K562 (cell line): Measurements from ENCODE around the gene SCTR. TPM values are rescaled to one million over a fixed set of nuclear protein-coding genes. Genes with fewer than 3 reads are reported as not detected.

Source experiments
- ATAC-seq: fragments of 200-7000 bp; cut with Tn5 transposase; 3 replicates; pipeline ENCODE4 v1.9.1; 2020; ENCODE audit warnings: moderate library complexity
- BruUV-seq: library from RNA; stranded (reverse); fragments of 400-500 nt; replicated peaks from 2 replicates; lab custom pipeline; 2021; lab: Mats Ljungman, UMichigan
- CTCF ChIA-PET: fragments of 300-600 bp; formaldehyde crosslinking; extraction: SDS; loops from one replicate; lab custom pipeline; 2021; ENCODE audit warnings: low intra/inter-chr PET ratio; lab: Yijun Ruan, JAX
- POLR2A ChIA-PET: fragments of 300-600, 350-650 bp; sonication (Branson Sonifier 250); formaldehyde crosslinking; extraction: SDS; loops from one replicate; lab custom pipeline; 2021; ENCODE audit warnings: antibody characterized with exemption, inconsistent platforms; lab: Yijun Ruan, JAX
- DNase-seq, 4 experiments: peaks; one replicate each; pipeline versions ENCODE4 v3.0.0 to v3.0.0-alpha.2; 2011 to 2018; ENCODE audit warnings: low spot score in 3 of 4, mixed read lengths in 3 of 4; ENCODE audit errors: extremely low read depth in 1 of 4
- FAIRE-seq: peaks from 2 replicates; lab custom pipeline; 2011; peaks lifted over from hg19 to GRCh38; lab: Jason Lieb, UNC
- H2AFZ ChIP-seq: 2 replicates; pipeline ENCODE4 v1.6.0; 2011; ENCODE audit warnings: low read depth, low read length, control low read depth, inconsistent platforms
- H3K27ac ChIP-seq: fragments of 200-600 bp; 3 replicates; pipeline ENCODE4 v1.8.0; 2011; ENCODE audit warnings: low read depth, mild to moderate bottlenecking, control low read depth, inconsistent platforms, low read length, moderate library complexity, mixed read lengths; ENCODE audit errors: extremely low read depth
- H3K27me3 ChIP-seq, 2 experiments: fragments of 300-600 bp in 1 of 2; 2 replicates in 1 of 2; 3 replicates in 1 of 2; pipeline versions ENCODE4 v1.6.0 to v1.8.0; 2011; ENCODE audit warnings: inconsistent platforms in 2 of 2, low read length in 2 of 2, mild to moderate bottlenecking in 1 of 2, mixed read lengths in 1 of 2, moderate library complexity in 1 of 2; ENCODE audit not compliant: control insufficient read depth in 2 of 2, insufficient read depth in 2 of 2
- H3K36me3 ChIP-seq: fragments of 300-600 bp; 3 replicates; pipeline ENCODE4 v1.8.0; 2011; ENCODE audit warnings: mild to moderate bottlenecking, low read length, inconsistent platforms; ENCODE audit not compliant: control insufficient read depth, insufficient read depth
- H3K4me1 ChIP-seq, 2 experiments: fragments of 200-600 bp in 1 of 2; replicated peaks in 1 of 2; 2 replicates in 1 of 2; 3 replicates in 1 of 2; pipeline versions ENCODE4 v1.5.1 to v1.8.0; 2011; ENCODE audit warnings: inconsistent platforms in 2 of 2, low read length in 2 of 2, mild to moderate bottlenecking in 1 of 2, mixed read lengths in 1 of 2, moderate library complexity in 1 of 2; ENCODE audit not compliant: control insufficient read depth in 2 of 2, insufficient read depth in 2 of 2
- H3K4me2 ChIP-seq: 2 replicates; pipeline ENCODE4 v1.6.1; 2011; ENCODE audit warnings: low read length, control low read depth, inconsistent platforms, mixed read lengths; ENCODE audit not compliant: insufficient read depth
- H3K4me3 ChIP-seq: fragments of 200-600 bp; sonication (generic), shearing (Covaris generic); 2 replicates; pipeline ENCODE4 v1.5.1; 2016; ENCODE audit warnings: control low read depth, inconsistent platforms
- H3K79me2 ChIP-seq: fragments of 200-600 bp; 3 replicates; pipeline ENCODE4 v1.8.0; 2011; ENCODE audit warnings: low read length, inconsistent platforms; ENCODE audit not compliant: control insufficient read depth, insufficient read depth
- H3K9ac ChIP-seq, 2 experiments: 2 replicates each; pipeline versions ENCODE4 v1.6.0 to v1.6.1; 2011; ENCODE audit warnings: low read depth in 2 of 2, low read length in 2 of 2, control low read depth in 1 of 2, inconsistent platforms in 1 of 2, mild to moderate bottlenecking in 1 of 2, mixed read lengths in 1 of 2; ENCODE audit not compliant: insufficient read depth in 1 of 2
- H3K9me1 ChIP-seq: one replicate; pipeline ENCODE4 v1.6.0; 2011; ENCODE audit warnings: inconsistent platforms, mild to moderate bottlenecking, low read length, moderate library complexity; ENCODE audit not compliant: control insufficient read depth, insufficient read depth
- H3K9me3 ChIP-seq: replicated peaks from 2 replicates; pipeline ENCODE4 v1.5.1; 2011; ENCODE audit warnings: low read depth, low read length, inconsistent platforms; ENCODE audit not compliant: control insufficient read depth, insufficient read depth
- H4K20me1 ChIP-seq: replicated peaks from 2 replicates; pipeline ENCODE4 v1.6.1; 2011; ENCODE audit warnings: low read length, inconsistent platforms, mixed read lengths; ENCODE audit not compliant: control insufficient read depth, insufficient read depth
- ADNP ChIP-seq: fragments of 200-800 bp; sonication (Bioruptor generic); IDR thresholded peaks from 2 replicates; pipeline ENCODE4 v1.6.1; 2016; ENCODE audit warnings: missing genetic modification characterization, missing compliant biosample characterization
- DNMT1 ChIP-seq: fragments of 450-650 bp; IDR thresholded peaks from 2 replicates; pipeline ENCODE4 v1.6.1; 2016; ENCODE audit warnings: antibody characterized with exemption, mild to moderate bottlenecking
- EWSR1 ChIP-seq: fragments of 450-650 bp; IDR thresholded peaks from 2 replicates; pipeline ENCODE4 v1.6.1; 2018; ENCODE audit warnings: borderline replicate concordance, mild to moderate bottlenecking, low read depth, moderate library complexity; ENCODE audit not compliant: partially characterized antibody
- HNRNPK ChIP-seq: fragments of 200-400 bp; formaldehyde crosslinking; IDR thresholded peaks from one replicate; pipeline ENCODE4 v1.6.1; 2018; ENCODE audit warnings: mild to moderate bottlenecking, low read depth, low read length; ENCODE audit not compliant: poor library complexity, severe bottlenecking
- KDM2B ChIP-seq: fragments of 250-450 bp; sonication (Bioruptor Pico); IDR thresholded peaks from 2 replicates; pipeline ENCODE4 v1.8.0; 2021; ENCODE audit warnings: mild to moderate bottlenecking, moderate library complexity
- KLF6 ChIP-seq: fragments of 250-450 bp; sonication (Bioruptor Pico); IDR thresholded peaks from 2 replicates; pipeline ENCODE4 v1.4.0; 2020; ENCODE audit warnings: mild to moderate bottlenecking, moderate library complexity, borderline replicate concordance
- MYC ChIP-seq, 2 experiments: fragments of 250-450 bp in 1 of 2; sonication (Bioruptor Pico) in 1 of 2; IDR thresholded peaks; 2 replicates each; pipeline versions ENCODE4 v1.5.1 to v1.6.1; 2012 to 2021; ENCODE audit warnings: low read depth in 2 of 2, borderline replicate concordance in 1 of 2, improper control_type of control experiment in 1 of 2, low read length in 1 of 2, mild to moderate bottlenecking in 1 of 2, moderate library complexity in 1 of 2
- NR2C2 ChIP-seq, 2 experiments: fragments of 200-800 bp in 1 of 2; sonication (Bioruptor generic) in 1 of 2; sonication (generic) in 1 of 2; formaldehyde crosslinking in 1 of 2; IDR thresholded peaks; 2 replicates each; pipeline versions ENCODE4 v1.6.1 to v1.8.0; 2016 to 2022; ENCODE audit warnings: mild to moderate bottlenecking in 1 of 2, missing compliant biosample characterization in 1 of 2, missing genetic modification characterization in 1 of 2, missing genetic modification reagents in 1 of 2
- RFX7 ChIP-seq: fragments of 250-450 bp; sonication (Bioruptor Pico); IDR thresholded peaks from 2 replicates; pipeline ENCODE4 v1.5.1; 2021; ENCODE audit warnings: mild to moderate bottlenecking
- XRCC3 ChIP-seq: fragments of 450-650 bp; IDR thresholded peaks from 2 replicates; pipeline ENCODE4 v1.6.1; 2017; ENCODE audit warnings: mild to moderate bottlenecking, moderate library complexity
- ZNF324 ChIP-seq: fragments of 250-450 bp; sonication (Bioruptor Pico); IDR thresholded peaks from 2 replicates; pipeline ENCODE4 v1.4.0; 2020; ENCODE audit warnings: mild to moderate bottlenecking
- ZNF717 ChIP-seq: fragments of 250-450 bp; sonication (Bioruptor Pico); IDR thresholded peaks from 2 replicates; pipeline ENCODE4 v1.5.0; 2021
- WGBS: fragments of 100-300 bp; shearing (Covaris generic); methylation state at CpG from one replicate; pipeline ENCODE4 v1.1.6; 2016; ENCODE audit warnings: low coverage, mixed read lengths; ENCODE audit not compliant: insufficient coverage; ENCODE audit errors: missing lambda C conversion rate; 5-methylcytosine and 5-hydroxymethylcytosine counted together
- in situ Hi-C: fragments of 300-500 bp; cut with MboI; formaldehyde crosslinking; loops from 4 replicates; pipeline ENCODE4 v1.15.0; 2018; ENCODE audit warnings: inconsistent platforms, mixed read lengths
- intact Hi-C: fragments of 100-400 bp; cut with micrococcal nuclease; formaldehyde crosslinking; loops from 2 replicates; pipeline ENCODE4 v1.14.2; 2022
- polyA plus RNA-seq, 8 experiments: library from polyadenylated mRNA; depleted of rRNA in 4 of 8; stranded (reverse) in 5 of 8; unstranded in 3 of 8; fragments of >200 nt; fragmentation: Nextera tagmentation in 2 of 8; fragmentation: Illumina TruSeq in 1 of 8; extraction: Ambion mirVana in 2 of 8; extraction: Trizol in 1 of 8; gene quantifications; 2 replicates each; pipeline versions ENCODE4 v1.2.1 to v1.2.3, GENCODE V29; 2011 to 2014; ENCODE audit warnings: inconsistent platforms in 1 of 8, missing spikeins in 1 of 8
- total RNA-seq, 7 experiments: library from RNA; depleted of rRNA in 6 of 7; stranded (reverse); fragments of >200 nt in 6 of 7; fragmentation: Illumina TruSeq in 2 of 7; extraction: Trizol in 2 of 7; gene quantifications; 2 replicates each; pipeline versions ENCODE4 v1.2.1 to v1.2.3, GENCODE V29; 2011 to 2021; ENCODE audit warnings: low replicate concordance in 1 of 7
- TF ChIP-seq, protein P1 (sequence below): fragments of 450-650 bp; IDR thresholded peaks from one replicate; pipeline ENCODE4 v1.6.1; 2018; ENCODE audit warnings: mild to moderate bottlenecking, moderate library complexity; ENCODE audit not compliant: partially characterized antibody
- TF ChIP-seq, protein P2 (sequence below): sonication (generic); formaldehyde crosslinking; IDR thresholded peaks from 2 replicates; pipeline ENCODE4 v1.5.0; 2020; ENCODE audit warnings: missing genetic modification reagents
- TF ChIP-seq, protein P3 (sequence below): fragments of 250-450 bp; sonication (Bioruptor Pico); IDR thresholded peaks from 2 replicates; pipeline ENCODE4 v1.8.0; 2022; ENCODE audit warnings: inconsistent platforms

The SCTR gene
- total and polyA plus RNA-seq, 9 of the 15 experiments (the other 6 are each of a cell fraction or from before 2014, with no cell fraction given) = not detected

GRCh38 chr2:119550346-119550745 is 26.1 kb upstream of the SCTR start:
- H4K20me1 ChIP-seq = no peaks in the 10 kb centered on the region
- BruUV-seq = no TSS peak
- H3K4me3 ChIP-seq = no peak overlapping the region
- intact Hi-C loops (no loop called here), in situ Hi-C loops (no loop called here)
- H2AFZ ChIP-seq = no peak overlapping the region
- H3K36me3 ChIP-seq = no peaks in the 10 kb centered on the region
- no peak overlapping the region for H3K9ac ChIP-seq
- no peaks in the 10 kb centered on the region for H3K27me3 ChIP-seq
- H3K9me1 ChIP-seq = no peaks in the 10 kb centered on the region
- WGBS = 41% methylated on average over 2 of the region's 2 CpGs
- FAIRE-seq = no peak
- TF ChIP-seq, protein P1, sequence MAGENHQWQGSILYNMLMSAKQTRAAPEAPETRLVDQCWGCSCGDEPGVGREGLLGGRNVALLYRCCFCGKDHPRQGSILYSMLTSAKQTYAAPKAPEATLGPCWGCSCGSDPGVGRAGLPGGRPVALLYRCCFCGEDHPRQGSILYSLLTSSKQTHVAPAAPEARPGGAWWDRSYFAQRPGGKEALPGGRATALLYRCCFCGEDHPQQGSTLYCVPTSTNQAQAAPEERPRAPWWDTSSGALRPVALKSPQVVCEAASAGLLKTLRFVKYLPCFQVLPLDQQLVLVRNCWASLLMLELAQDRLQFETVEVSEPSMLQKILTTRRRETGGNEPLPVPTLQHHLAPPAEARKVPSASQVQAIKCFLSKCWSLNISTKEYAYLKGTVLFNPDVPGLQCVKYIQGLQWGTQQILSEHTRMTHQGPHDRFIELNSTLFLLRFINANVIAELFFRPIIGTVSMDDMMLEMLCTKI = no peak
- TF ChIP-seq RFX7 (CRISPR knock-in tag) (no peak), ZNF717 (no peak), KLF6 (CRISPR knock-in tag) (no peak), ZNF324 (CRISPR knock-in tag) (no peak), HNRNPK (no peak), NR2C2 (CRISPR knock-in tag; IDR thresholded peaks at IDR 0.05) (no peak), NR2C2 (tag; IDR thresholded peaks at IDR 0.05) (no peak), KDM2B (no peak), ADNP (no peak), MYC (IDR thresholded peaks at IDR 0.05; ENCODE audit: low read depth, low read length) (no peak), MYC (CRISPR knock-in tag; IDR thresholded peaks at IDR 0.05; ENCODE audit: borderline replicate concordance, low read depth) (no peak), XRCC3 (no peak), DNMT1 (no peak), EWSR1 (no peak)
- TF ChIP-seq, protein P2, sequence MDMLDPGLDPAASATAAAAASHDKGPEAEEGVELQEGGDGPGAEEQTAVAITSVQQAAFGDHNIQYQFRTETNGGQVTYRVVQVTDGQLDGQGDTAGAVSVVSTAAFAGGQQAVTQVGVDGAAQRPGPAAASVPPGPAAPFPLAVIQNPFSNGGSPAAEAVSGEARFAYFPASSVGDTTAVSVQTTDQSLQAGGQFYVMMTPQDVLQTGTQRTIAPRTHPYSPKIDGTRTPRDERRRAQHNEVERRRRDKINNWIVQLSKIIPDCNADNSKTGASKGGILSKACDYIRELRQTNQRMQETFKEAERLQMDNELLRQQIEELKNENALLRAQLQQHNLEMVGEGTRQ (CRISPR knock-in tag) = no peak
- TF ChIP-seq, protein P3, sequence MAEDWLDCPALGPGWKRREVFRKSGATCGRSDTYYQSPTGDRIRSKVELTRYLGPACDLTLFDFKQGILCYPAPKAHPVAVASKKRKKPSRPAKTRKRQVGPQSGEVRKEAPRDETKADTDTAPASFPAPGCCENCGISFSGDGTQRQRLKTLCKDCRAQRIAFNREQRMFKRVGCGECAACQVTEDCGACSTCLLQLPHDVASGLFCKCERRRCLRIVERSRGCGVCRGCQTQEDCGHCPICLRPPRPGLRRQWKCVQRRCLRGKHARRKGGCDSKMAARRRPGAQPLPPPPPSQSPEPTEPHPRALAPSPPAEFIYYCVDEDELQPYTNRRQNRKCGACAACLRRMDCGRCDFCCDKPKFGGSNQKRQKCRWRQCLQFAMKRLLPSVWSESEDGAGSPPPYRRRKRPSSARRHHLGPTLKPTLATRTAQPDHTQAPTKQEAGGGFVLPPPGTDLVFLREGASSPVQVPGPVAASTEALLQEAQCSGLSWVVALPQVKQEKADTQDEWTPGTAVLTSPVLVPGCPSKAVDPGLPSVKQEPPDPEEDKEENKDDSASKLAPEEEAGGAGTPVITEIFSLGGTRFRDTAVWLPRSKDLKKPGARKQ (CRISPR knock-in tag) = no peak
- CTCF ChIA-PET = no interaction called here
- H3K4me2 ChIP-seq = no peak overlapping the region
- peaks cover 6 to 13% of the 10 kb centered on the region in 2 experiments for H3K4me1 ChIP-seq
- H3K79me2 ChIP-seq = no peaks in the 10 kb centered on the region
- no peaks in the 10 kb centered on the region for H3K9me3 ChIP-seq
- DNase-seq = no peak
- no peak for ATAC-seq
- H3K27ac ChIP-seq = no peak overlapping the region
- POLR2A ChIA-PET = no interaction called here
